CD4-positive, alpha-beta T cell treated with Interleukin-2 at 100 ng/mL for 4 hours (primary cell): ENCODE measurements around the gene APOBEC4.

Experiments used
- DNase-seq: peaks from one replicate; pipeline ENCODE4 v3.0.0-alpha.2; 2020; ENCODE audit warnings: low spot score

APOBEC4 gene

GRCh38 chr1:183600634-183601033 is 52.5 kb downstream of the APOBEC4 start:
- DNase-seq, result no peak

GRCh38 chr1:183600136-183600535 is 53.0 kb downstream of the APOBEC4 start:
- DNase-seq, result no peak

- DNase-seq, result no peak
These were observed 54.7 kb downstream of the APOBEC4 start for GRCh38 chr1:183598386-183598785.

GRCh38 chr1:183597656-183598347 is 55.3 kb downstream of the APOBEC4 start:
- no peak for DNase-seq

GRCh38 chr1:183596500-183596899 is 56.6 kb downstream of the APOBEC4 start:
- DNase-seq, result no peak
